ENCODE results near the gene PDIA5.

The PDIA5 gene

GRCh38 chr3:123099331-123100192 is 32.7 kb downstream of the PDIA5 start:
- Histone ChIP-seq H3K4me3 (replicated peaks; ENCODE audit: insufficient read depth, low read length) (no peak overlapping the region), H3K27me3 (ENCODE audit: insufficient read depth, poor library complexity, severe bottlenecking) (no peaks in the 10 kb centered on the region), H3K27ac (replicated peaks) (no peak overlapping the region)
- no peak for TF ChIP-seq REST (IDR thresholded peaks at IDR 0.05; ENCODE audit: insufficient replicate concordance, low read depth)
- no peak for TF ChIP-seq CTCF (IDR thresholded peaks at IDR 0.05; ENCODE audit: insufficient read depth, low read length)
- TF ChIP-seq SPI1 (IDR thresholded peaks at IDR 0.05; ENCODE audit: borderline replicate concordance, low read depth): no peak
- no peak for TF ChIP-seq GABPA (IDR thresholded peaks at IDR 0.05; ENCODE audit: low read depth)
- TF ChIP-seq POLR2AphosphoS5 (IDR thresholded peaks at IDR 0.05; ENCODE audit: low read depth): no peak
- DNase-seq (ENCODE audit: low read depth in 1 of 2, low spot score in 1 of 2): no peak

- Histone ChIP-seq H3K4me3 (replicated peaks; ENCODE audit: insufficient read depth, low read length) (no peak overlapping the region), H3K27me3 (ENCODE audit: insufficient read depth, poor library complexity, severe bottlenecking) (no peaks in the 10 kb centered on the region), H3K27ac (replicated peaks) (no peak overlapping the region)
- DNase-seq (ENCODE audit: low read depth in 1 of 2, low spot score in 1 of 2): no peak
- no peak for TF ChIP-seq SPI1 (IDR thresholded peaks at IDR 0.05; ENCODE audit: borderline replicate concordance, low read depth)
- no peak for TF ChIP-seq GABPA (IDR thresholded peaks at IDR 0.05; ENCODE audit: low read depth)
- no peak for TF ChIP-seq CTCF (IDR thresholded peaks at IDR 0.05; ENCODE audit: insufficient read depth, low read length)
- no peak for TF ChIP-seq REST (IDR thresholded peaks at IDR 0.05; ENCODE audit: insufficient replicate concordance, low read depth)
- no peak for TF ChIP-seq POLR2AphosphoS5 (IDR thresholded peaks at IDR 0.05; ENCODE audit: low read depth)
Measured at GRCh38 chr3:123100193-123100776, 33.5 kb downstream of the PDIA5 start.

- DNase-seq (ENCODE audit: low read depth in 1 of 2, low spot score in 1 of 2): no peak
- no peaks in the 10 kb centered on the region for H3K27me3 ChIP-seq (ENCODE audit: insufficient read depth, poor library complexity, severe bottlenecking)
- TF ChIP-seq REST (IDR thresholded peaks at IDR 0.05; ENCODE audit: insufficient replicate concordance, low read depth): no peak
- no peak for TF ChIP-seq POLR2AphosphoS5 (IDR thresholded peaks at IDR 0.05; ENCODE audit: low read depth)
- no peak for TF ChIP-seq CTCF (IDR thresholded peaks at IDR 0.05; ENCODE audit: insufficient read depth, low read length)
- no peak for TF ChIP-seq GABPA (IDR thresholded peaks at IDR 0.05; ENCODE audit: low read depth)
- no peak for TF ChIP-seq SPI1 (IDR thresholded peaks at IDR 0.05; ENCODE audit: borderline replicate concordance, low read depth)
- no peak overlapping the region for H3K4me3 ChIP-seq (replicated peaks; ENCODE audit: insufficient read depth, low read length)
- H3K27ac ChIP-seq (replicated peaks): no peak overlapping the region
Measured at GRCh38 chr3:123102249-123102648, 35.4 kb downstream of the PDIA5 start.
